ENCODE measurements around the gene CARS1. TPM values are rescaled to one million over a fixed set of nuclear protein-coding genes. Genes with fewer than 3 reads are reported as not detected.

Gene CARS1
- total and polyA plus RNA-seq, 2 experiments from 2014 or later = 72.9 to 95.9 TPM

DNA sequence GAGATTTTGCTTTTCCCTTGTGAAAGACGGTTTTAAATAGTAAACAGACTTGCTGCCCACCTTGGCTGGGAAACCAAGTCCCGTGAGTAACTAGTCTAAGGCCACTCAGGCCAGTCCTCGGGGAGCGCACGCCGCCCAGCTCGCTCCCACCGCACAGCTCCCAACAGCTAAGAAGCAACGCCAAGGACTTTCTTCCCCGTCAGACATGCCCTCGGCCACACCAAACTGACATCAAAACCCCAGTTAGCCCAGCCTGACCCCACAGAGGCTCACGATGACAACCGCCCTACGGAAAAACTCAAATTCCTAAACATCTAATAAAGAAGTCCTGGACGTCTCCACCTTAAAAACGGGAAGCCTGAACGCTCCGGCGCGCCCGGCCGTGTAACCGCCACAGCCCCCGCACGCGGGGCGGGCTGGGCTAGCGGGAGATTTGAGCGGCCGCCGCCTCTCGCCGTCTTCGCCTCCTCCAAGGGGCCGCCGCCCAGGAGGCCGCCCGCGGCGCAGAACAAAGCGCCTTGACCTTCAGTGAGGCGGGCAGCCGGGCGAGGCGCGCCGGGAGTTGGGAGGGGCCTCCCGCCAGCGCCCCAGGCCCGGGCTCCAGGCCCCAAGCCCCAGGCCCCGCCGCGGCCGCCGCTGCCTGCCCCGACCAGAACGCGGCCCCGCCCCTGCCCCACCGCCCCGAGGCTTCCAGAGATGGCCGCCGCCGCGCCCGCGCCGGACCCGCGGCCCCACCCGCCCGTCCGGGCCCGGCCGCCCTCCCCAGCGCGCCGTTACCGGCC is 65.6 kb downstream of the CARS1 start:
- Histone ChIP-seq H3K27ac (ENCODE audit: low read depth) (peak overlapping the region; percentile 78), H3K36me3 (ENCODE audit: insufficient read depth) (no peaks in the 10 kb centered on the region), H3F3A (replicated peaks; ENCODE audit: low read depth) (peaks cover 13% of the 10 kb centered on the region), H2AFZ (no peak overlapping the region), H4K20me1 (replicated peaks; ENCODE audit: insufficient read depth) (peaks cover 45% of the 10 kb centered on the region), H3K27me3 (ENCODE audit: insufficient read depth) (no peaks in the 10 kb centered on the region), H3K4me1 (ENCODE audit: insufficient read depth) (peaks cover 38% of the 10 kb centered on the region), H3K9me2 (ENCODE audit: insufficient read depth) (no peaks in the 10 kb centered on the region), H3K79me2 (replicated peaks; ENCODE audit: insufficient read depth) (peaks cover 51% of the 10 kb centered on the region), H3K4me2 (peak overlapping the region; percentile 98), H3K4me3 (peak overlapping the region; percentile 99)
- DNase-seq (ENCODE audit: low spot score) (peak; percentile 78), ATAC-seq (peak; percentile 41)
- Mint-ChIP-seq H3K36me3 (ENCODE audit: low read depth) (peaks cover 15% of the 10 kb centered on the region), H3K9me3 (no peaks in the 10 kb centered on the region), H3K4me1 (peaks cover 26% of the 10 kb centered on the region), H3K27me3 (ENCODE audit: insufficient read depth, low read depth, poor library complexity) (peaks cover 8% of the 10 kb centered on the region), H3K4me3 (peak overlapping the region; percentile 95), H3K27ac (peak overlapping the region; percentile 99)
- TF ChIP-seq ZNF331 (CRISPR knock-in tag; IDR thresholded peaks at IDR 0.05; ENCODE audit: low read depth) (no peak), ZNF114 (CRISPR knock-in tag; IDR thresholded peaks at IDR 0.05) (no peak), EZH2phosphoT487 (IDR thresholded peaks at IDR 0.05; ENCODE audit: unreplicated experiment) (no peak), CREB1 (CRISPR knock-in tag; IDR thresholded peaks at IDR 0.05; ENCODE audit: low read depth) (no peak), NANOG (IDR thresholded peaks at IDR 0.05; ENCODE audit: borderline replicate concordance) (no peak), JUNB (IDR thresholded peaks at IDR 0.05; ENCODE audit: unreplicated experiment) (no peak), EZH2 (IDR thresholded peaks at IDR 0.05; ENCODE audit: low read depth, unreplicated experiment) (no peak), CTCF (conservative IDR thresholded peaks at IDR 0.05; ENCODE audit: low read depth in 2 of 2) (no peak), ZNF462 (CRISPR knock-in tag; IDR thresholded peaks at IDR 0.05) (no peak), REST (IDR thresholded peaks at IDR 0.05; ENCODE audit: unreplicated experiment) (no peak), STAT1 (IDR thresholded peaks at IDR 0.05; ENCODE audit: unreplicated experiment) (no peak), POLR2AphosphoS5 (IDR thresholded peaks at IDR 0.05; ENCODE audit: low read depth) (no peak)
- TF ChIP-seq, protein P1, sequence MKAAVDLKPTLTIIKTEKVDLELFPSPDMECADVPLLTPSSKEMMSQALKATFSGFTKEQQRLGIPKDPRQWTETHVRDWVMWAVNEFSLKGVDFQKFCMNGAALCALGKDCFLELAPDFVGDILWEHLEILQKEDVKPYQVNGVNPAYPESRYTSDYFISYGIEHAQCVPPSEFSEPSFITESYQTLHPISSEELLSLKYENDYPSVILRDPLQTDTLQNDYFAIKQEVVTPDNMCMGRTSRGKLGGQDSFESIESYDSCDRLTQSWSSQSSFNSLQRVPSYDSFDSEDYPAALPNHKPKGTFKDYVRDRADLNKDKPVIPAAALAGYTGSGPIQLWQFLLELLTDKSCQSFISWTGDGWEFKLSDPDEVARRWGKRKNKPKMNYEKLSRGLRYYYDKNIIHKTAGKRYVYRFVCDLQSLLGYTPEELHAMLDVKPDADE (IDR thresholded peaks at IDR 0.05) = no peak

All from GM23338 (cell line).